ENCODE results near the gene KATNB1. TPM values are rescaled to one million over a fixed set of nuclear protein-coding genes. Genes with fewer than 3 reads are reported as not detected.
A peak's percentile ranks its signal among the peaks of the same experiment; 100 is the strongest.

The KATNB1 gene
- total RNA-seq, 1 experiment from 2014 or later: 17.4 TPM

GRCh38 chr16:57786632-57787518 lies 51.3 kb downstream of the KATNB1 start:
- H3K36me3 ChIP-seq (ENCODE audit: insufficient read depth, low read length): no peaks in the 10 kb centered on the region
- H3K4me2 ChIP-seq (ENCODE audit: low read depth, low read length, poor library complexity, severe bottlenecking): no peak overlapping the region
- no peaks in the 10 kb centered on the region for H3K27me3 ChIP-seq (ENCODE audit: low read length)
- no peaks in the 10 kb centered on the region for H4K20me1 ChIP-seq (ENCODE audit: insufficient read depth, low read depth, low read length)
- no peak overlapping the region for H3K4me3 ChIP-seq (ENCODE audit: low read length)
- no peak overlapping the region for H3K27ac ChIP-seq (ENCODE audit: low read length)
- no peaks in the 10 kb centered on the region for H3K9me3 ChIP-seq (ENCODE audit: low read length)
- H3K9ac ChIP-seq (ENCODE audit: low read length): no peak overlapping the region
- no peaks in the 10 kb centered on the region for H3K79me2 ChIP-seq (ENCODE audit: low read length)
- H3K4me1 ChIP-seq (ENCODE audit: low read length): no peaks in the 10 kb centered on the region
- no peaks in the 10 kb centered on the region for H3K9me2 ChIP-seq (replicated peaks; ENCODE audit: insufficient read depth, low read length)
- no peak overlapping the region for H2AFZ ChIP-seq (ENCODE audit: low read length)
- DNase-seq: no peak

GRCh38 chr16:57787519-57787905 lies 51.9 kb downstream of the KATNB1 start:
- H3K27me3 ChIP-seq (ENCODE audit: low read length): no peaks in the 10 kb centered on the region
- H3K36me3 ChIP-seq (ENCODE audit: insufficient read depth, low read length): no peaks in the 10 kb centered on the region
- H3K79me2 ChIP-seq (ENCODE audit: low read length): no peaks in the 10 kb centered on the region
- no peak overlapping the region for H3K4me3 ChIP-seq (ENCODE audit: low read length)
- no peak overlapping the region for H3K27ac ChIP-seq (ENCODE audit: low read length)
- DNase-seq: no peak
- no peak overlapping the region for H2AFZ ChIP-seq (ENCODE audit: low read length)
- H4K20me1 ChIP-seq (ENCODE audit: insufficient read depth, low read depth, low read length): no peaks in the 10 kb centered on the region
- no peak overlapping the region for H3K4me2 ChIP-seq (ENCODE audit: low read depth, low read length, poor library complexity, severe bottlenecking)
- no peaks in the 10 kb centered on the region for H3K4me1 ChIP-seq (ENCODE audit: low read length)
- no peaks in the 10 kb centered on the region for H3K9me3 ChIP-seq (ENCODE audit: low read length)
- no peaks in the 10 kb centered on the region for H3K9me2 ChIP-seq (replicated peaks; ENCODE audit: insufficient read depth, low read length)
- no peak overlapping the region for H3K9ac ChIP-seq (ENCODE audit: low read length)

GRCh38 chr16:57788252-57788841 lies 52.8 kb downstream of the KATNB1 start:
- Histone ChIP-seq H3K4me3 (ENCODE audit: low read length) (no peak overlapping the region), H3K4me1 (ENCODE audit: low read length) (no peaks in the 10 kb centered on the region), H3K79me2 (ENCODE audit: low read length) (no peaks in the 10 kb centered on the region), H3K4me2 (ENCODE audit: low read depth, low read length, poor library complexity, severe bottlenecking) (no peak overlapping the region), H3K9me3 (ENCODE audit: low read length) (no peaks in the 10 kb centered on the region), H3K27ac (ENCODE audit: low read length) (no peak overlapping the region), H2AFZ (ENCODE audit: low read length) (no peak overlapping the region), H4K20me1 (ENCODE audit: insufficient read depth, low read depth, low read length) (no peaks in the 10 kb centered on the region), H3K36me3 (ENCODE audit: insufficient read depth, low read length) (no peaks in the 10 kb centered on the region), H3K27me3 (ENCODE audit: low read length) (no peaks in the 10 kb centered on the region), H3K9me2 (replicated peaks; ENCODE audit: insufficient read depth, low read length) (no peaks in the 10 kb centered on the region), H3K9ac (ENCODE audit: low read length) (no peak overlapping the region)
- no peak for DNase-seq

GRCh38 chr16:57788951-57789350 lies 53.4 kb downstream of the KATNB1 start:
- Histone ChIP-seq H3K9me3 (ENCODE audit: low read length) (no peaks in the 10 kb centered on the region), H3K27me3 (ENCODE audit: low read length) (no peaks in the 10 kb centered on the region), H3K4me3 (ENCODE audit: low read length) (no peak overlapping the region), H3K79me2 (ENCODE audit: low read length) (no peaks in the 10 kb centered on the region), H3K9ac (ENCODE audit: low read length) (no peak overlapping the region), H3K27ac (ENCODE audit: low read length) (no peak overlapping the region), H4K20me1 (ENCODE audit: insufficient read depth, low read depth, low read length) (no peaks in the 10 kb centered on the region), H3K4me1 (ENCODE audit: low read length) (no peaks in the 10 kb centered on the region), H2AFZ (ENCODE audit: low read length) (no peak overlapping the region), H3K9me2 (replicated peaks; ENCODE audit: insufficient read depth, low read length) (no peaks in the 10 kb centered on the region), H3K36me3 (ENCODE audit: insufficient read depth, low read length) (no peaks in the 10 kb centered on the region), H3K4me2 (ENCODE audit: low read depth, low read length, poor library complexity, severe bottlenecking) (no peak overlapping the region)
- DNase-seq: no peak

- H3K79me2 ChIP-seq (ENCODE audit: low read length): no peaks in the 10 kb centered on the region
- no peak overlapping the region for H3K9ac ChIP-seq (ENCODE audit: low read length)
- no peaks in the 10 kb centered on the region for H3K27me3 ChIP-seq (ENCODE audit: low read length)
- H2AFZ ChIP-seq (ENCODE audit: low read length): no peak overlapping the region
- no peak overlapping the region for H3K4me2 ChIP-seq (ENCODE audit: low read depth, low read length, poor library complexity, severe bottlenecking)
- no peak overlapping the region for H3K27ac ChIP-seq (ENCODE audit: low read length)
- no peaks in the 10 kb centered on the region for H4K20me1 ChIP-seq (ENCODE audit: insufficient read depth, low read depth, low read length)
- H3K9me3 ChIP-seq (ENCODE audit: low read length): no peaks in the 10 kb centered on the region
- no peak for DNase-seq
- H3K9me2 ChIP-seq (replicated peaks; ENCODE audit: insufficient read depth, low read length): no peaks in the 10 kb centered on the region
- no peak overlapping the region for H3K4me3 ChIP-seq (ENCODE audit: low read length)
- H3K36me3 ChIP-seq (ENCODE audit: insufficient read depth, low read length): no peaks in the 10 kb centered on the region
- no peaks in the 10 kb centered on the region for H3K4me1 ChIP-seq (ENCODE audit: low read length)
Measured at GRCh38 chr16:57791195-57791892, 55.8 kb downstream of the KATNB1 start.

- H3K4me1 ChIP-seq (ENCODE audit: low read length): no peaks in the 10 kb centered on the region
- H3K27ac ChIP-seq (ENCODE audit: low read length): no peak overlapping the region
- H3K79me2 ChIP-seq (ENCODE audit: low read length): no peaks in the 10 kb centered on the region
- H3K9me3 ChIP-seq (ENCODE audit: low read length): no peaks in the 10 kb centered on the region
- no peaks in the 10 kb centered on the region for H4K20me1 ChIP-seq (ENCODE audit: insufficient read depth, low read depth, low read length)
- no peak overlapping the region for H2AFZ ChIP-seq (ENCODE audit: low read length)
- H3K9ac ChIP-seq (ENCODE audit: low read length): no peak overlapping the region
- H3K4me2 ChIP-seq (ENCODE audit: low read depth, low read length, poor library complexity, severe bottlenecking): no peak overlapping the region
- H3K27me3 ChIP-seq (ENCODE audit: low read length): no peaks in the 10 kb centered on the region
- H3K36me3 ChIP-seq (ENCODE audit: insufficient read depth, low read length): no peaks in the 10 kb centered on the region
- H3K4me3 ChIP-seq (ENCODE audit: low read length): no peak overlapping the region
- H3K9me2 ChIP-seq (replicated peaks; ENCODE audit: insufficient read depth, low read length): no peaks in the 10 kb centered on the region
- DNase-seq: no peak
Measured at GRCh38 chr16:57791893-57792461, 56.4 kb downstream of the KATNB1 start.

GRCh38 chr16:57794849-57795430 lies 59.4 kb downstream of the KATNB1 start:
- no peaks in the 10 kb centered on the region for H3K36me3 ChIP-seq (ENCODE audit: insufficient read depth, low read length)
- H3K27me3 ChIP-seq (ENCODE audit: low read length): no peaks in the 10 kb centered on the region
- H3K4me2 ChIP-seq (ENCODE audit: low read depth, low read length, poor library complexity, severe bottlenecking): no peak overlapping the region
- no peak overlapping the region for H3K27ac ChIP-seq (ENCODE audit: low read length)
- DNase-seq: no peak
- H3K4me1 ChIP-seq (ENCODE audit: low read length): no peaks in the 10 kb centered on the region
- no peak overlapping the region for H2AFZ ChIP-seq (ENCODE audit: low read length)
- no peaks in the 10 kb centered on the region for H3K9me2 ChIP-seq (replicated peaks; ENCODE audit: insufficient read depth, low read length)
- H3K9ac ChIP-seq (ENCODE audit: low read length): no peak overlapping the region
- no peaks in the 10 kb centered on the region for H4K20me1 ChIP-seq (ENCODE audit: insufficient read depth, low read depth, low read length)
- no peak overlapping the region for H3K4me3 ChIP-seq (ENCODE audit: low read length)
- H3K79me2 ChIP-seq (ENCODE audit: low read length): no peaks in the 10 kb centered on the region
- no peaks in the 10 kb centered on the region for H3K9me3 ChIP-seq (ENCODE audit: low read length)

- Histone ChIP-seq H3K4me2 (ENCODE audit: low read depth, low read length, poor library complexity, severe bottlenecking) (no peak overlapping the region), H3K9me3 (ENCODE audit: low read length) (no peaks in the 10 kb centered on the region), H2AFZ (ENCODE audit: low read length) (no peak overlapping the region), H3K9me2 (replicated peaks; ENCODE audit: insufficient read depth, low read length) (no peaks in the 10 kb centered on the region), H4K20me1 (ENCODE audit: insufficient read depth, low read depth, low read length) (no peaks in the 10 kb centered on the region), H3K4me3 (ENCODE audit: low read length) (no peak overlapping the region), H3K27me3 (ENCODE audit: low read length) (no peaks in the 10 kb centered on the region), H3K4me1 (ENCODE audit: low read length) (no peaks in the 10 kb centered on the region), H3K27ac (ENCODE audit: low read length) (no peak overlapping the region), H3K36me3 (ENCODE audit: insufficient read depth, low read length) (no peaks in the 10 kb centered on the region), H3K9ac (ENCODE audit: low read length) (no peak overlapping the region), H3K79me2 (ENCODE audit: low read length) (no peaks in the 10 kb centered on the region)
- DNase-seq: peak; percentile 79
Measured at GRCh38 chr16:57795431-57795878, 59.9 kb downstream of the KATNB1 start.
